GM23338 (cell line): ENCODE results near the gene TMEM94. TPM values are rescaled to one million over a fixed set of nuclear protein-coding genes. Genes with fewer than 3 reads are reported as not detected.
A peak's percentile ranks its signal among the peaks of the same experiment; 100 is the strongest.
"Not testable (repeated sequence)": the region's sequence is repeated elsewhere in the genome, so short reads cannot be mapped to it uniquely, and the experiment has no call there.

Source experiments
- ATAC-seq: fragments of 200-7000 bp; cut with Tn5 transposase; 3 replicates; pipeline ENCODE4 v1.9.1; 2020
- DNase-seq: peaks from one replicate; pipeline ENCODE4 v3.0.0-alpha.2; 2015; ENCODE audit warnings: low spot score
- H2AFZ ChIP-seq: fragments of 200-600 bp; sonication (generic); 2 replicates; pipeline ENCODE4 v1.8.0; 2016; ENCODE audit warnings: antibody characterized with exemption, mild to moderate bottlenecking, moderate library complexity
- H3F3A ChIP-seq: fragments of 200-600 bp; sonication (generic); replicated peaks from 2 replicates; pipeline ENCODE4 v1.8.0; 2017; ENCODE audit warnings: antibody characterized with exemption, mixed run types, low read depth
- H3K27ac ChIP-seq: fragments of 200-600 bp; sonication (generic); 2 replicates; pipeline ENCODE4 v1.6.1; 2016; ENCODE audit warnings: low read depth
- H3K27me3 ChIP-seq: fragments of 200-600 bp; sonication (generic); 2 replicates; pipeline ENCODE4 v1.8.0; 2016; ENCODE audit warnings: mild to moderate bottlenecking, mixed run types, moderate library complexity; ENCODE audit not compliant: insufficient read depth
- H3K36me3 ChIP-seq: fragments of 200-600 bp; sonication (generic); 2 replicates; pipeline ENCODE4 v1.8.0; 2016; ENCODE audit warnings: mild to moderate bottlenecking; ENCODE audit not compliant: insufficient read depth
- H3K4me1 ChIP-seq: fragments of 200-600 bp; sonication (generic); 2 replicates; pipeline ENCODE4 v1.8.0; 2016; ENCODE audit warnings: mild to moderate bottlenecking, moderate library complexity; ENCODE audit not compliant: insufficient read depth
- H3K4me2 ChIP-seq: fragments of 200-600 bp; sonication (generic); 2 replicates; pipeline ENCODE4 v1.7.1; 2017; ENCODE audit warnings: mixed run types
- H3K4me3 ChIP-seq: fragments of 200-600 bp; sonication (generic); 2 replicates; pipeline ENCODE4 v1.6.1; 2016; ENCODE audit warnings: mixed run types
- H3K79me2 ChIP-seq: fragments of 200-600 bp; sonication (generic); replicated peaks from 2 replicates; pipeline ENCODE4 v1.8.0; 2017; ENCODE audit warnings: mild to moderate bottlenecking; ENCODE audit not compliant: insufficient read depth
- H3K9me2 ChIP-seq: fragments of 200-600 bp; sonication (generic); 2 replicates; pipeline ENCODE4 v1.8.0; 2017; ENCODE audit not compliant: insufficient read depth
- H4K20me1 ChIP-seq: fragments of 200-600 bp; sonication (generic); replicated peaks from 2 replicates; pipeline ENCODE4 v1.8.0; 2017; ENCODE audit warnings: mild to moderate bottlenecking; ENCODE audit not compliant: insufficient read depth
- H3K27ac Mint-ChIP-seq: 2 replicates; pipeline ENCODE4 v1.8.0; 2020; ENCODE audit warnings: inconsistent platforms, mild to moderate bottlenecking, moderate library complexity, mixed read lengths
- H3K27me3 Mint-ChIP-seq: 3 replicates; pipeline ENCODE4 v1.8.0; 2022; ENCODE audit warnings: low read depth, mild to moderate bottlenecking, moderate library complexity, mixed read lengths, inconsistent platforms; ENCODE audit not compliant: insufficient read depth, poor library complexity
- H3K36me3 Mint-ChIP-seq: 3 replicates; pipeline ENCODE4 v1.8.0; 2021; ENCODE audit warnings: low read depth, mild to moderate bottlenecking, inconsistent platforms, moderate library complexity, mixed read lengths
- H3K4me1 Mint-ChIP-seq: 3 replicates; pipeline ENCODE4 v1.8.0; 2020; ENCODE audit warnings: mild to moderate bottlenecking, inconsistent platforms, mixed read lengths
- H3K4me3 Mint-ChIP-seq: 3 replicates; pipeline ENCODE4 v1.8.0; 2021; ENCODE audit warnings: moderate library complexity, mild to moderate bottlenecking, inconsistent platforms, mixed read lengths
- H3K9me3 Mint-ChIP-seq: 3 replicates; pipeline ENCODE4 v1.8.0; 2020; ENCODE audit warnings: moderate library complexity, mild to moderate bottlenecking, inconsistent platforms, mixed read lengths
- CREB1 ChIP-seq: fragments of 250-450 bp; sonication (Bioruptor Pico); IDR thresholded peaks from 2 replicates; pipeline ENCODE4 v1.5.0; 2020; ENCODE audit warnings: low read depth, mild to moderate bottlenecking, moderate library complexity
- CTCF ChIP-seq, 2 experiments: fragments of 200-600 bp in 1 of 2; sonication (generic) in 1 of 2; conservative IDR thresholded peaks; 2 replicates each; pipeline versions ENCODE4 v1.5.1 to v1.6.1; 2016 to 2017; ENCODE audit warnings: antibody characterized with exemption in 2 of 2, low read depth in 2 of 2, mild to moderate bottlenecking in 2 of 2, moderate library complexity in 1 of 2
- EZH2 ChIP-seq: fragments of 200-600 bp; sonication (generic); IDR thresholded peaks from one replicate; pipeline ENCODE4 v1.8.0; 2017; ENCODE audit warnings: antibody characterized with exemption, mild to moderate bottlenecking, low read depth; ENCODE audit not compliant: unreplicated experiment
- EZH2phosphoT487 ChIP-seq: fragments of 200-600 bp; sonication (generic); IDR thresholded peaks from one replicate; pipeline ENCODE4 v1.8.1; 2018; ENCODE audit warnings: antibody characterized with exemption; ENCODE audit not compliant: unreplicated experiment
- JUNB ChIP-seq: IDR thresholded peaks from one replicate; pipeline ENCODE4 v1.6.1; 2016; ENCODE audit warnings: antibody characterized with exemption; ENCODE audit not compliant: unreplicated experiment
- NANOG ChIP-seq: IDR thresholded peaks from 2 replicates; pipeline ENCODE4 v1.6.1; 2016; ENCODE audit warnings: antibody characterized with exemption, borderline replicate concordance
- POLR2AphosphoS5 ChIP-seq: IDR thresholded peaks from 2 replicates; pipeline ENCODE4 v1.6.1; 2016; ENCODE audit warnings: antibody characterized with exemption, low read depth
- REST ChIP-seq: IDR thresholded peaks from one replicate; pipeline ENCODE4 v1.6.1; 2018; ENCODE audit warnings: antibody characterized with exemption; ENCODE audit not compliant: unreplicated experiment
- STAT1 ChIP-seq: IDR thresholded peaks from one replicate; pipeline ENCODE4 v1.6.1; 2016; ENCODE audit warnings: antibody characterized with exemption; ENCODE audit not compliant: unreplicated experiment
- ZNF114 ChIP-seq: fragments of 250-450 bp; sonication (Bioruptor Pico); IDR thresholded peaks from 2 replicates; pipeline ENCODE4 v1.5.0; 2020; ENCODE audit warnings: mild to moderate bottlenecking, moderate library complexity
- ZNF331 ChIP-seq: fragments of 250-450 bp; sonication (Bioruptor Pico); IDR thresholded peaks from 2 replicates; pipeline ENCODE4 v1.5.0; 2020; ENCODE audit warnings: low read depth, mild to moderate bottlenecking, moderate library complexity
- ZNF462 ChIP-seq: fragments of 250-450 bp; sonication (Bioruptor Pico); IDR thresholded peaks from 2 replicates; pipeline ENCODE4 v1.5.0; 2020; ENCODE audit warnings: mild to moderate bottlenecking, moderate library complexity
- polyA plus RNA-seq: library from polyadenylated mRNA; unstranded; fragments of >200 nt; fragmentation: Nextera tagmentation; extraction: Ambion mirVana; gene quantifications from 2 replicates; pipeline ENCODE4 v1.2.1, GENCODE V29; 2016
- total RNA-seq: library from RNA; depleted of rRNA; stranded (reverse); fragments of >200 nt; shearing (Covaris generic); gene quantifications from 2 replicates; pipeline ENCODE4 v1.2.3, GENCODE V29; 2014

The TMEM94 gene
- total and polyA plus RNA-seq, 2 experiments from 2014 or later: 24.0 to 66.0 TPM

GRCh38 chr17:75477490-75477862 is 21.0 kb downstream of the TMEM94 start:
- not testable (repeated sequence) for H2AFZ ChIP-seq, H3K36me3 ChIP-seq, H3K4me1 Mint-ChIP-seq, H3K79me2 ChIP-seq, H3K9me3 Mint-ChIP-seq, DNase-seq, H3K4me1 ChIP-seq, H3K27ac ChIP-seq, ATAC-seq, H3K4me3 Mint-ChIP-seq, H3K36me3 Mint-ChIP-seq, H4K20me1 ChIP-seq, H3K4me2 ChIP-seq, H3K9me2 ChIP-seq, H3F3A ChIP-seq, H3K27ac Mint-ChIP-seq, H3K27me3 ChIP-seq, H3K4me3 ChIP-seq
- H3K27me3 Mint-ChIP-seq: peaks cover 15% of the 10 kb centered on the region

- peaks cover 5% of the 10 kb centered on the region; the same call in 1 of the 2 replicates for H3K4me1 ChIP-seq
- Mint-ChIP-seq H3K27ac (peak overlapping the region; percentile 72), H3K4me3 (no peak overlapping the region), H3K4me1 (peaks cover 7% of the 10 kb centered on the region), H3K27me3 (peaks cover 15% of the 10 kb centered on the region), H3K9me3 (no peaks in the 10 kb centered on the region), H3K36me3 (0 out of 3 replicates have a peak, but pooled peaks cover 2% of the 10 kb centered on the region)
- no peak overlapping the region for H2AFZ ChIP-seq
- no peaks in the 10 kb centered on the region for H3K79me2 ChIP-seq
- no peaks in the 10 kb centered on the region for H3F3A ChIP-seq
- no peaks in the 10 kb centered on the region for H3K9me2 ChIP-seq
- H3K27ac ChIP-seq: peak overlapping the region; percentile 64
- H4K20me1 ChIP-seq: no peaks in the 10 kb centered on the region; the same call in 1 of the 2 replicates
- H3K36me3 ChIP-seq: no peaks in the 10 kb centered on the region
- no peak overlapping the region for H3K4me3 ChIP-seq
- H3K4me2 ChIP-seq: peak overlapping the region; percentile 51; the same call in 1 of the 2 replicates
- DNase-seq: peak; percentile 38
- ATAC-seq: peak; percentile 54
- no peaks in the 10 kb centered on the region for H3K27me3 ChIP-seq
- no peak for TF ChIP-seq NANOG
- no peak for TF ChIP-seq JUNB
- no peak for TF ChIP-seq STAT1
- no peak for TF ChIP-seq EZH2
- TF ChIP-seq CTCF (conservative IDR thresholded peaks at IDR 0.05; ENCODE audit: low read depth in 2 of 2): no peak
- no peak for TF ChIP-seq REST
- no peak for TF ChIP-seq ZNF462 (CRISPR knock-in tag)
- TF ChIP-seq POLR2AphosphoS5: no peak
- no peak for TF ChIP-seq EZH2phosphoT487
- no peak for TF ChIP-seq ZNF331
- TF ChIP-seq CREB1 (CRISPR knock-in tag): no peak
- TF ChIP-seq ZNF114: no peak
Measured at GRCh38 chr17:75478508-75478907, 22.1 kb downstream of the TMEM94 start.
